OCI-LY1 (cell line): Measurements from ENCODE around the gene TCERG1L.

ENCODE experiments used
- CTCF ChIP-seq: fragments of 200-600 bp; sonication (generic), shearing (Covaris generic); IDR thresholded peaks from 2 replicates; pipeline ENCODE4 v1.5.1; 2017; ENCODE audit warnings: mild to moderate bottlenecking, antibody characterized with exemption, low read length, moderate library complexity, mixed read lengths
- EZH2 ChIP-seq: fragments of 200-600 bp; sonication (generic), shearing (Covaris generic); IDR thresholded peaks from 2 replicates; pipeline ENCODE4 v1.8.0; 2017; ENCODE audit warnings: borderline replicate concordance, mixed run types, mild to moderate bottlenecking, antibody characterized with exemption, low read length, moderate library complexity, mixed read lengths

DNA sequence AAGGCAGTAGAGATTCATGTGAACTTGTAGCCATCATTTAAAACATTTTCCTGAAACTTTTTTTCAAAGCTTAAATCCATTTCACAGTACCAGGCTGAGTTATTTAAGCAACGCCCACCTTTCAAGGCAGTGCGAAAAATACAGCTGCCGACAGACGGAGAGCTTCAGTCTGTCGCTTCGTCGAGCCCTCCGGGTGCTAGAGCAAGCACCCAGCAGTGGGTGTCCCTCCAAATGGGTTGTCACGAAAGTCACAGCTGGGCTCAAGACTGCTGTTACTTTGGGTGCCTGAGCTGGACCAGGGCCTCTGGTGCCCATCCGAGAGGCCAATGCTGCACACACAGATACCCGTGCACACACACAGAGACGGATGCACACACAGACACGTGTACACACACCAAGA, 135.6 kb downstream of the TCERG1L start:
- TF ChIP-seq CTCF (no peak), EZH2 (no peak)
